Measurements from ENCODE around the gene SLC26A8. TPM values are rescaled to one million over a fixed set of nuclear protein-coding genes. Genes with fewer than 3 reads are reported as not detected.

The SLC26A8 gene
- total and polyA plus RNA-seq, 2 of the 13 experiments (the other 11 are each of a cell fraction or from before 2014, with no cell fraction given) = 0.46 TPM; not detected in 1

DNA sequence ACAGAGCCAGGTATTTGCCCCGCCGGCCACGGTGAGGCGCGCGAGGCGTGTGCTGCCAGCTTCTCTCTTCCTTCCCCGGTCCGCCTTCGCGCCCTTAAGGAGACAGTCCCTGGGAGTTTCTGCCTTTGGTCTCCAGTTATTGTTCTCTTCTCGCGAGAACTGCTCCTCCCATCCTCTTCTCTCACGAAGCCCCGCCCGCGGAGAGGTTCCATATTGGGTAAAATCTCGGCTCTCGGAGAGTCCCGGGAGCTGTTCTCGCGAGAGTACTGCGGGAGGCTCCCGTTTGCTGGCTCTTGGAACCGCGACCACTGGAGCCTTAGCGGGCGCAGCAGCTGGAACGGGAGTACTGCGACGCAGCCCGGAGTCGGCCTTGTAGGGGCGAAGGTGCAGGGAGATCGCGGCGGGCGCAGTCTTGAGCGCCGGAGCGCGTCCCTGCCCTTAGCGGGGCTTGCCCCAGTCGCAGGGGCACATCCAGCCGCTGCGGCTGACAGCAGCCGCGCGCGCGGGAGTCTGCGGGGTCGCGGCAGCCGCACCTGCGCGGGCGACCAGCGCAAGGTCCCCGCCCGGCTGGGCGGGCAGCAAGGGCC, 3.2 kb upstream of the SLC26A8 start, which contains the start of gene MAPK14 (continued):
- TF ChIP-seq, protein P1, sequence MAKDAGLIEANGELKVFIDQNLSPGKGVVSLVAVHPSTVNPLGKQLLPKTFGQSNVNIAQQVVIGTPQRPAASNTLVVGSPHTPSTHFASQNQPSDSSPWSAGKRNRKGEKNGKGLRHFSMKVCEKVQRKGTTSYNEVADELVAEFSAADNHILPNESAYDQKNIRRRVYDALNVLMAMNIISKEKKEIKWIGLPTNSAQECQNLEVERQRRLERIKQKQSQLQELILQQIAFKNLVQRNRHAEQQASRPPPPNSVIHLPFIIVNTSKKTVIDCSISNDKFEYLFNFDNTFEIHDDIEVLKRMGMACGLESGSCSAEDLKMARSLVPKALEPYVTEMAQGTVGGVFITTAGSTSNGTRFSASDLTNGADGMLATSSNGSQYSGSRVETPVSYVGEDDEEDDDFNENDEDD (CRISPR knock-in tag; IDR thresholded peaks at IDR 0.05; ENCODE audit: borderline replicate concordance) = peak; percentile 93
- 0 out of 2 replicates have a peak, but pooled peaks have one; percentile 13 for TF ChIP-seq ZNF589 (CRISPR knock-in tag; conservative IDR thresholded peaks at IDR 0.05)
- no peak for TF ChIP-seq RFX5 (IDR thresholded peaks at IDR 0.05; ENCODE audit: low read depth, low read length)
- TF ChIP-seq SOX6 (IDR thresholded peaks at IDR 0.05) = no peak
- TF ChIP-seq SOX6 (CRISPR knock-in tag; IDR thresholded peaks at IDR 0.05) = peak; percentile 69
- TF ChIP-seq IKZF1 (IDR thresholded peaks at IDR 0.05) = no peak
- TF ChIP-seq EHMT2 (IDR thresholded peaks at IDR 0.05; ENCODE audit: borderline replicate concordance, low read depth, low read length) = no peak
- no peak for TF ChIP-seq ZNF782 (CRISPR knock-in tag; IDR thresholded peaks at IDR 0.05; ENCODE audit: borderline replicate concordance)
- TF ChIP-seq ZFP41 (CRISPR knock-in tag; IDR thresholded peaks at IDR 0.05; ENCODE audit: borderline replicate concordance) = no peak
- TF ChIP-seq STAG1 (CRISPR knock-in tag; IDR thresholded peaks at IDR 0.05) = peak; percentile 98
- no peak; the same call in 1 of the 2 replicates for TF ChIP-seq HOXA9 (CRISPR knock-in tag; IDR thresholded peaks at IDR 0.05; ENCODE audit: borderline replicate concordance)
- TF ChIP-seq, protein P2, sequence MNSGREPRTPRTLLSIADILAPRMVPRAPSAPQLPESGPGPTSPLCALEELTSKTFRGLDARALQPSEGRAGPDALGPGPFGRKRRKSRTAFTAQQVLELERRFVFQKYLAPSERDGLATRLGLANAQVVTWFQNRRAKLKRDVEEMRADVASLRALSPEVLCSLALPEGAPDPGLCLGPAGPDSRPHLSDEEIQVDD (CRISPR knock-in tag; IDR thresholded peaks at IDR 0.05; ENCODE audit: borderline replicate concordance) = no peak
- peak; percentile 97; the same call in 1 of the 2 replicates for TF ChIP-seq CHCHD3 (CRISPR knock-in tag; IDR thresholded peaks at IDR 0.05)
- TF ChIP-seq, protein P3, sequence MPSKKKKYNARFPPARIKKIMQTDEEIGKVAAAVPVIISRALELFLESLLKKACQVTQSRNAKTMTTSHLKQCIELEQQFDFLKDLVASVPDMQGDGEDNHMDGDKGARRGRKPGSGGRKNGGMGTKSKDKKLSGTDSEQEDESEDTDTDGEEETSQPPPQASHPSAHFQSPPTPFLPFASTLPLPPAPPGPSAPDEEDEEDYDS (CRISPR knock-in tag; IDR thresholded peaks at IDR 0.05) = peak; percentile 85
- no peak for TF ChIP-seq CEBPB (IDR thresholded peaks at IDR 0.05; ENCODE audit: borderline replicate concordance, low read depth, low read length)
- TF ChIP-seq, protein P4, sequence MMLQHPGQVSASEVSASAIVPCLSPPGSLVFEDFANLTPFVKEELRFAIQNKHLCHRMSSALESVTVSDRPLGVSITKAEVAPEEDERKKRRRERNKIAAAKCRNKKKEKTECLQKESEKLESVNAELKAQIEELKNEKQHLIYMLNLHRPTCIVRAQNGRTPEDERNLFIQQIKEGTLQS (CRISPR knock-in tag; IDR thresholded peaks at IDR 0.05) = peak; percentile 53; the same call in 1 of the 2 replicates
- peak; percentile 62 for TF ChIP-seq SKI (IDR thresholded peaks at IDR 0.05; ENCODE audit: partially characterized antibody)
- peak; percentile 30; the same call in 1 of the 2 replicates for TF ChIP-seq ZNF776 (CRISPR knock-in tag; IDR thresholded peaks at IDR 0.05)
- TF ChIP-seq ZNF563 (CRISPR knock-in tag; IDR thresholded peaks at IDR 0.05) = peak; percentile 94
- no peak for TF ChIP-seq TIGD3 (CRISPR knock-in tag; IDR thresholded peaks at IDR 0.05; ENCODE audit: borderline replicate concordance)
- no peak; the same call in 1 of the 2 replicates for TF ChIP-seq ZBTB14 (CRISPR knock-in tag; IDR thresholded peaks at IDR 0.05)
- TF ChIP-seq JDP2 (CRISPR knock-in tag; IDR thresholded peaks at IDR 0.05; ENCODE audit: borderline replicate concordance) = no peak
- no peak for TF ChIP-seq ZNF253 (CRISPR knock-in tag; IDR thresholded peaks at IDR 0.05; ENCODE audit: borderline replicate concordance)
